ENCODE measurements around the gene RNPEP. TPM values are rescaled to one million over a fixed set of nuclear protein-coding genes. Genes with fewer than 3 reads are reported as not detected.
"Not testable (repeated sequence)": the region's sequence is repeated elsewhere in the genome, so short reads cannot be mapped to it uniquely, and the experiment has no call there.

The RNPEP gene
- total RNA-seq, 3 donors from 2014 or later = 71.5 to 151 (median 132) TPM

DNA sequence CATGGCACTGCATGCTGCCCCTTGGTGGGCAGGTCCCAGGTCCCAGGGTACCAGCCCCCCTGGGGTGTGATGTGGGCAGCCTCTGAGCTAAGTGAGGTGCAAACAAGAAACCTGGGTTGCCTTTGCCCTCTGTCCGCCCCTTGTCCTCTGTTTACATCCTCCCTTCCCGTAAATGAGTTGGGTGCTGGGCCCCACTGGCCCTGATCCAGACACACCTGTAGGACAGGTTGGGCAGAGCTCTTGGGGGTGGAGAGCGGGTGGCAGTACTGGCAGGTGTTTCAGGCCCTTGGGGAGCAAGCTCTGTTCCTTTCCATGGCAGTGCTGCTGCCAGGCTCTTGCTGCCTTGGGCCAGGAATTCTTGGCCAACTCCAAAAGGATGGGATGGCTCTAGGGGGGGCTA is 63.8 kb downstream of the RNPEP start:
- no peak overlapping the region for H3K4me3 ChIP-seq
- ATAC-seq = peak; percentile 77
- DNase-seq = peak; percentile 94 to 95 (median 94)
- H3K36me3 ChIP-seq (ENCODE audit: low read depth) = no peaks in the 10 kb centered on the region
- TF ChIP-seq CTCF (IDR thresholded peaks at IDR 0.05) = no peak
- H3K9me3 ChIP-seq = no peaks in the 10 kb centered on the region
- H3K4me1 ChIP-seq (ENCODE audit: low read depth) = peaks cover 44% of the 10 kb centered on the region
- intact Hi-C loops (cut with DNase I, micrococcal nuclease) = no loop called here

GRCh38 chr1:202046748-202047708 is 64.6 kb downstream of the RNPEP start:
- peaks cover 44% of the 10 kb centered on the region for H3K4me1 ChIP-seq (ENCODE audit: low read depth)
- H3K4me3 ChIP-seq = no peak overlapping the region
- no peaks in the 10 kb centered on the region for H3K36me3 ChIP-seq (ENCODE audit: low read depth)
- no peaks in the 10 kb centered on the region for H3K9me3 ChIP-seq
- peak; percentile 55 to 65 (median 57) for DNase-seq
- TF ChIP-seq CTCF (IDR thresholded peaks at IDR 0.05) = no peak
- ATAC-seq = peak; percentile 56
- intact Hi-C loops (cut with DNase I, micrococcal nuclease) = no loop called here

DNA sequence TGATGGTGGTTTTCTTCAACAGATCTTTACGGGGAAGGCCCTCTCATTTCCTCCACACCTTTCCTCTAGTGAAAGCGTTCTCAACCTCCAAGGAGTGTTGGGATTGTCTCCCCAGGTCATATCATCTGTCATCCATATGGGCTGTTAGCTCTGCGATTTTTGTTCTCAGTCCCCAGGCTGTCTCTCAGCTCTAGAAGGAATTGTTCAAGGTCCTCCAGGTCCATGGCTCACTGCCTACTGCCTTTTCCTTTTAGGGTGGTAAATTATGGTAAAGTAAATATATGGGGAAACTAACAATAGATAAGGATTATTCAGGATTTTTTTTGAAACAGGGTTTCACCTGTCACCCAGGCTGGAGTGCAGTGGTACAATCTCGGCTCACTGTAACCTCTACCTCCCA is 65.5 kb downstream of the RNPEP start:
- intact Hi-C loops (cut with DNase I, micrococcal nuclease) = no loop called here
- peak; percentile 33 for ATAC-seq

GRCh38 chr1:202049129-202049528 is 66.7 kb downstream of the RNPEP start:
- no peak for TF ChIP-seq CTCF (IDR thresholded peaks at IDR 0.05)
- Histone ChIP-seq H3K9me3 (no peaks in the 10 kb centered on the region), H3K4me3 (no peak overlapping the region), H3K4me1 (ENCODE audit: low read depth) (peaks cover 36% of the 10 kb centered on the region), H3K36me3 (ENCODE audit: low read depth) (no peaks in the 10 kb centered on the region)
- DNase-seq (peak; percentile 60 to 67 (median 64)), ATAC-seq (peak; percentile 54)
- intact Hi-C loops (cut with DNase I, micrococcal nuclease) = no loop called here

More for the DNA sequence above, 65.5 kb downstream of the RNPEP start:
- TF ChIP-seq CTCF (IDR thresholded peaks at IDR 0.05) = no peak
- no peak overlapping the region for H3K4me3 ChIP-seq
- peak in 1 of 3 donors; percentile 73 for DNase-seq
- no peaks in the 10 kb centered on the region for H3K36me3 ChIP-seq (ENCODE audit: low read depth)
- H3K4me1 ChIP-seq (ENCODE audit: low read depth) = peaks cover 44% of the 10 kb centered on the region
- H3K9me3 ChIP-seq = no peaks in the 10 kb centered on the region

DNA sequence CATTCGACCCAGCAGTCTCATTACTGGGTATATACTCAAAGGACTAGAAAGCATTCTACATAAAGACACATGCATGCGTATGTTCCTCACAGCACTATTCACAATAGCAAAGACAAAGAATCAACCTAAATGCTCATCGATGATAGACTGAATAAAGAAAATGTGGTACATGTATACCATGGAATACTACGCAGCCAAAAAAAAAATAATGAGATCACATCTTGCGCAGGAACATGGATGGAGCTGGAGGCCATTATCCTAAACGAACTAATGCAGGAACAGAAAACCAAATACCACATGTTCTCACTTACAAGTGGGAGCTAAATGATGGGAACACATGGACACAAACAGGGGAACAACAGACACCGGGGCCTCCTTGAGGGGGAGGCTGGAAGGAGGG is 71.6 kb downstream of the RNPEP start:
- Histone ChIP-seq H3K36me3 (ENCODE audit: low read depth) (no peaks in the 10 kb centered on the region), H3K9me3 (no peaks in the 10 kb centered on the region), H3K4me3 (no peak overlapping the region), H3K4me1 (ENCODE audit: low read depth) (peaks cover 26% of the 10 kb centered on the region)
- TF ChIP-seq CTCF (IDR thresholded peaks at IDR 0.05) = no peak
- intact Hi-C loops (cut with DNase I, micrococcal nuclease) = no loop called here
- no peak for ATAC-seq
- DNase-seq = no peak

GRCh38 chr1:202054673-202055072 is 72.2 kb downstream of the RNPEP start:
- H3K36me3 ChIP-seq (ENCODE audit: low read depth); H3K4me3 ChIP-seq; H3K9me3 ChIP-seq; DNase-seq; intact Hi-C loops (cut with DNase I, micrococcal nuclease); ATAC-seq: not testable (repeated sequence)
- H3K4me1 ChIP-seq (ENCODE audit: low read depth) = peaks cover 25% of the 10 kb centered on the region

Measured in mucosa of descending colon (tissue), 3 donors.